GM21423 (cell line): ENCODE data around the gene PLCB1.
"Not testable (repeated sequence)": the region's sequence is repeated elsewhere in the genome, so short reads cannot be mapped to it uniquely, and the experiment has no call there.

Experiments
- ATAC-seq: cut with Tn5 transposase; IDR thresholded peaks from one replicate; pipeline ENCODE4 v1.9.1; 2021; ENCODE audit warnings: mild to moderate bottlenecking, moderate library complexity; ENCODE audit not compliant: unreplicated experiment

Gene PLCB1

GRCh38 chr20:8853211-8853610 lies 721.1 kb downstream of the PLCB1 start:
- ATAC-seq = not testable (repeated sequence)

- ATAC-seq = peak; percentile 92
Observed at GRCh38 chr20:8853805-8854338, 721.8 kb downstream of the PLCB1 start.

DNA sequence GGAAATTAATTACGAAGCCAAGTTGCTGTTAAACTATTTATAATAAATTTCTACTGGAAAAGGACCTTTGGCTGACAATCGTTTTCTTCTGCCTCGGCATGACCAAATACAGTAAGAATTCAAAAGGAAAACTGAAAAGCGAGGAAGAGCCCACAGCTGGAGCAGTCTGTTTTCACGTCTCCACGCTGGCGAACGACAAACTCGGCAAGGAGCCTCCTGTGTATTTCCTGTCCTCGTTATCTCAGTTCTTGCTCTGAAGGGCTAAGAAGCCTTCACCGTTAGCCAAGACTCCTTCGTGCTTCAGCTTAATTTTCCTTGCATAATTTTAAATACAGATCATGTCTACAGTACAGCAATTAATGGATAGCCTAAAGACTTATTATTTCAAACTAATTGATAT lies 722.5 kb downstream of the PLCB1 start:
- ATAC-seq = no peak

- no peak for ATAC-seq
Observed at GRCh38 chr20:8855315-8855714, 723.2 kb downstream of the PLCB1 start.

- ATAC-seq = no peak
Observed at GRCh38 chr20:8856668-8857067, 724.6 kb downstream of the PLCB1 start.

GRCh38 chr20:8858181-8858787 lies 726.2 kb downstream of the PLCB1 start:
- ATAC-seq = no peak

GRCh38 chr20:8860011-8860495 lies 728.0 kb downstream of the PLCB1 start:
- peak; percentile 95 for ATAC-seq

DNA sequence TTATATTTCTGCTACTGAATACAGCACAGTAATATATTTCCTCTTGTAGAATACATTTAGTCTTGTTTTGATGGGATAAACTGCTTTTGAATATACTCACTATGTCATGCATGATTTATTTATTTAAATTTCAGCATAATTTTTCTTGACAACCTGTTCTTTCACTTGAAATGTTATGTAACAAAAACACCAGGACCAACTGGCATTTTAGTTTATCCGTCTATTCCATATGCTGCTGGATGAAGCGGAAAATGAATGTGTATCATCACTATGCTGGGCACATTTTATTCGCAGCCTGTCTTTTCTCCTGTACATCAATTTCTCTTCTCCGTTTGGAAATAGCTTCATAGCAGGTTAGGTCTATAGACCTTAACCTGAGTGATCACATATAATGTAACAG lies 730.0 kb downstream of the PLCB1 start:
- no peak for ATAC-seq

- no peak for ATAC-seq
Observed at GRCh38 chr20:8865636-8866035, 733.6 kb downstream of the PLCB1 start.

DNA sequence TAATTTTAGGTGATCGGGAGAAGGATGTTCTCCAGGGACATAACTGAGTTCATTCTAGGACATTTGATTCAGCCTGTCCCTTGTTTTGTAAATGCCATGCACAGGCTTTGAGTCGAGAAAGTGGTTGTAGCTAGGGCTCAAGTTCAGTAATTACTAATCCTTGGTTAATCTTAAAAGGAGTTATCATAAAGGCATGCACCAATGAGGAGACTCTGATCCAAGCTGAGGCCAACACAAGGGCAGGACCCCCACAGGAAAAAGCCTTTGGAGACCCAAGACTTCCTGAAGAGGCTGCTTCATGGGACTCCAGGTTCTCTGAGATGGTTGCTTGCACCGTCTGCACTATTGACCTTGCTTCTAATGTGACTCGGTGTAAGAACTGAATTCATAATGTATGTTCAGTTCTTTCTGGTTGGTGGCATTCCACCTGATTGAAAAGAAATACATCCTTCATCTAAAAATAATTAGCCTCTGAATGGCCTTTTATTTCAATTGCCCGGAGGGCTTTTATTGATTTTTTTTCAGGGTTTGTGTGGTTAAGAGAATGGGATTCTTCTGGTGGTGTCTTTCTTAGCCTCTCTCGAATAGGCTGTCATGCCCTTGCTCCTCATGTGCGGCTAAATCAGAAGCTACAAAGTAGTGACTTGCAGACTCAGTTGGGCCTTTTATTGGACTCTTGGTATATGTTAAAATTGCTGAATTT lies 735.1 kb downstream of the PLCB1 start:
- ATAC-seq = no peak

DNA sequence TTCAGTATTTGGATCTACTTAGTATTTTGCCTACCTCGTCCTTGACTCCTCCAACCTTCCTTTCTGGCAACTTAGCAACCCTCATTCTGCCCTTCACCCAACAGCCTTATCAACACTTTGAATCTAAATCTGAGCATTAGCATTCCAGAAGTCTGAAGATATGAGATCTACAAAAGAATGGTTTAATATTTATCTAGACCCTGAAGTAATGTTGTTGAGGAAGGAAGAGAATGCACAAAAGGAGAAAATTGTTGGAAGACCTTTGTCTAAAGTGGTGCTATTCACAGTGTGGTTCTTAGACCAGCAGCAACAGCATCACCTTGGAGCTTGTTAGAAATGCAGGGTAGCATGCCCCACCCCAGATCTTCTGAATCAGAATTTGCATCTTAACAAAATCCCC lies 738.6 kb downstream of the PLCB1 start:
- no peak for ATAC-seq

GRCh38 chr20:8874437-8874836 lies 742.4 kb downstream of the PLCB1 start:
- ATAC-seq = no peak

- ATAC-seq = no peak
Observed at GRCh38 chr20:8875586-8875985, 743.5 kb downstream of the PLCB1 start.

DNA sequence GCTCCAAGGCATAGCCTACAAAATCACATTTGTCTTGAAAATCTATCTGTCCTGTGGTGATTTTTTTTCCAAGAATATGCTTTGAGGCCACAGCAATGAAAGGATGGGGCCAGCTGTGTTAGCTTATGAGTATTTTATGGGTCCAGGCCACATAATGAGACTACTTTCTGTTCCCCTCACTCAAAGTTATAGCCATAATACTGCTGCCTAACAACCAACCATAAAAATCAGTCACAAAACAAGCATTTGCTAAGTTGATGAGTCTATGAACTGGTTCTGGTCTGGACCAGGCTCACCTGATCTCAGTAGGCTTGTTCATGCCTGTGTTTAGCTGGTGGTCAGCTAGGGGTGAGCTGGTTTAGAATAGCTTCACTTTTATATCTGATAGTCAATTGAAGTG lies 744.3 kb downstream of the PLCB1 start:
- no peak for ATAC-seq

DNA sequence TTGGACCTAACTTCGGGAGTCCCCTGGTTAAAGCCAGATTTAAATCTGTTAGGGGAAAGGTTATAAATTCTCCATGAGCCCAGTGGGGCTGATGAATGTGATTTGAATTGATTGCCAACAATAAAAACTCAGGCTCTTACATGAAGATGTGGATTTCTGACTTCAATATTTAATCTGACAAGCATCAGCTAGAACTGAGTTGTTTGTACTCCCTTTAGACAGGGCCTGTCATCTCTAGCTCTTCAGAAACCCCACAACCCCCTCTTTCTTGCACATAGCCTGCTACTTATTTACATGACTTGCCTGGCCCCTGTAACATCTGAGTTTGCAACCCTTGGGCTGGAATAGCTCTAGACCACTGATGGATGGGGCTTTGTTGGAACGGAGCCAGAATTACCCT lies 745.2 kb downstream of the PLCB1 start:
- no peak for ATAC-seq

GRCh38 chr20:8879669-8880068 lies 747.6 kb downstream of the PLCB1 start:
- no peak for ATAC-seq

- ATAC-seq = no peak
Observed at GRCh38 chr20:8880085-8880853, 748.2 kb downstream of the PLCB1 start.

GRCh38 chr20:8891039-8891438 lies 759.0 kb downstream of the PLCB1 start:
- ATAC-seq = no peak

DNA sequence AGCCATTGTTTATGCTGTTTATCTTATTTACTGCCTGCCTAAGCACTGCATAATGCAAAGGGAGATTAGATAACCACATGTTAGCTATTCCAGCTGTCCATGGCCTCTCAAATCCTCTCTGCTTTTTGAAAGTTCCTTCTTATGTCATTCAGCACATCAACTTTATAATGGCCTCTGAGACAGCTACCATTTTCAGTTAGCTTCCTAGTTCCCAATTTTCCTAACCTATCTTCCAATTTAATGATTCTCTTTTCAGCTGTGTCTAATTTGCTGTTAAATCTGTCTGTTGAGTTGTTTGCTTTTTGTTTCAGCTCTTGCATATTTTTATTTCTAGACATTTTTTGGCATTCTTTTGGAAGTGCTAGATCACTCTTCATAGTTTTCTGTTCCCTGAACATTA lies 763.4 kb downstream of the PLCB1 start:
- ATAC-seq = no peak

GRCh38 chr20:8898823-8899222 lies 766.8 kb downstream of the PLCB1 start:
- ATAC-seq = no peak

DNA sequence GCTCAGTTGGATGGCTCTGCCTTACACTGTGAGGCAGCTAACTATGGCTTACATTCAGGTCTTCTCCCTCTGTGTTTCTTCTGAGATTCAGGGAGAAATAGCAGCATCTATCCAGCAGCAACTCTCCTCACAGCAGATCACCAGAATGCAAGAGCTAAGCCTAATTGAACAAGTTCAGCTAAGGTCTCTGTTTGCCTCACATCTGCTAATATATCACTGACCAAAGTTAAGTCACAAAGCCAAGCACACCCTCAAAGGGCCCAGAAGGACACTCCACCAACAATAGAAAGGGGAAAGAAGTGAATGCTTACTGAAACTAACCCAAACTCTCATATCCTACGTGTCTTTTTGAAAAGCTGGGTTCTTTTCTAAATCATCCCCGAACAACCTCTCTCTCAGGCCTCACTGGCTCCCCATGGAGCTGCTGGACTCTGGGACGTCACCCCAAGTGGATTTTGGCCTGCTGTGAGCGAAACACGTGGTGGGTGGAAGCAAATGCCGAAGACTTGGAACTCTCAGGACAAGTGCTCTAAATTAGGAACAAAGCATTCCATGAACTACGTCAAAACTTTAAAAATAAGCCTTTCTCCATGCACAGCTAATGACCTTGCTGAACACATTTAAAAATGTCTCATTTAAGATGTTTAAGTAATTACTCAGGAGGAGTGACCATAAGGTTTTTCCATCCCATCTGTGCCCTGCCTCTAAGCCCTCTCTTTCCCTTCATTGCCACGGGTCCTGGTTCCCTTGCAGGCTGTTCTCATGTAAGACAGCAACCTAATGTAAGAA lies 769.4 kb downstream of the PLCB1 start:
- ATAC-seq = no peak
